Muscle of arm (tissue), 12 donors: Measurements from ENCODE around the gene MCC. TPM values are rescaled to one million over a fixed set of nuclear protein-coding genes. Genes with fewer than 3 reads are reported as not detected.

ENCODE experiments used
- DNase-seq: peaks from one replicate; pipeline ENCODE4 v3.0.0-alpha.2; 2013
- polyA plus RNA-seq, 12 donors: library from polyadenylated mRNA; unstranded; fragments of 120-200 nt; gene quantifications; one replicate each; pipeline ENCODE4 v1.2.1, GENCODE V29; 2013; ENCODE audit not compliant: insufficient read length in 12 of 12

The MCC gene
- polyA plus RNA-seq, 12 donors = 13.8 to 23.3 (median 19.2) TPM; not detected in 1

- peak; percentile 31 for DNase-seq
Measured at GRCh38 chr5:113371721-113372196, 116.5 kb downstream of the MCC start.

DNA sequence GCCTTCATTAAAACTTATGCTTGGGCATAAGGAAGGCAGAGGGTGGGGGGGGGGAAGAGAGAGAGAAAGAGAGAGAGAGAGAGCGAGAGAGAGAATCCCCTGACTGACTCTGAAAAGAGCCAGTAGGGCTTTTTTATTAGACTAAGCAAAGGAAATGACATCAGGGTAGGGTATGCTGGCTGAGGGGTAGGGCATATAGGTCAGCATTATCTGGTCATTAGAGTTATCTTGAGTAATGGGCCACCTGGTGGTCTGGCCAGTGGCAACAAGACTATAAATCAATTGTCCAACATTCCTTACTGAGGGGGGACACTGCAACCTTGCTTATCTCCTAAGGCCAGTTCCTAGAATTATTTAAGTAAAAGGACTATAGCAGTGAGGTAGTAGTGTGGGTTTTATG lies 120.7 kb downstream of the MCC start:
- no peak for DNase-seq

DNA sequence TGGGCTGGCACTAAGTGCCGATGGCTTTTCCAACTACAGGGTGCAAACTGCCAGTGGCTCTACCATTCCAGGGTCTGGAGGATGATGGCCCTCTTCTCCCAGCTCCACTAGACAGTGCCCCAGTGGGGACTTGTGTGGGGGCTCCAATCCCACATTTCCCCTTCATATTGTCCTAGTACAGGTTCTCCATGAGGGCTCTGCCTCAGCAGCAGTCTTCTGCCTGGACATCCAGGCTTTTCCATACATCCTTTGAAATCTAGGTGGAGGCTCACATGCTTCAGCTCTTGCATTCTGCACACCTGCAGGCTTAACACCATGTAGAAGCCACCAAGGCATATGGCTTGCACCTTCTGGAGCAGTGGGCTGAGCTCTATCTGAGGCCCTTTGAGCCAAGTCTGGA lies 123.8 kb downstream of the MCC start:
- no peak for DNase-seq

- DNase-seq = no peak
Measured at GRCh38 chr5:113361701-113362100, 126.6 kb downstream of the MCC start.

GRCh38 chr5:113359419-113359818 lies 128.8 kb downstream of the MCC start:
- DNase-seq = no peak

DNA sequence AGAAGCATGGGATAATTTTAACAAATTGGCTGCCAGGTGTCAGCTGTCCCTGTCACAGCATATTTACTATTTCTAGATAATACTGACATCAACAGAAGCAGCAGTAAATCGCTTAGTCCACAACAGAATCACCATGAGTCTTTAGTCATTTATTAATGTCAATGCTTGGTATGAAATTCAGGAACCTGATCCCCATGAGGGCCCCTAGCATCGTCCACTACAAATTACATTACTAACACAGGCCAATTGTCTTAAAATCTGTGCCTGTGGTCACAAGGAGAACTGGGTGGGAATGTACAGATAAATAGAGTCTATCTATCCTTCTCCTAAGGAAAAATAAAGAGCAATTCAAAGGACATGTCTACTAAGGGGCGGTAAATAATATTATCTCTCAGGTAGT lies 129.6 kb downstream of the MCC start:
- DNase-seq = no peak

- DNase-seq = no peak
Measured at GRCh38 chr5:113357696-113358476, 130.4 kb downstream of the MCC start.

GRCh38 chr5:113356487-113356886 lies 131.8 kb downstream of the MCC start:
- no peak for DNase-seq

DNA sequence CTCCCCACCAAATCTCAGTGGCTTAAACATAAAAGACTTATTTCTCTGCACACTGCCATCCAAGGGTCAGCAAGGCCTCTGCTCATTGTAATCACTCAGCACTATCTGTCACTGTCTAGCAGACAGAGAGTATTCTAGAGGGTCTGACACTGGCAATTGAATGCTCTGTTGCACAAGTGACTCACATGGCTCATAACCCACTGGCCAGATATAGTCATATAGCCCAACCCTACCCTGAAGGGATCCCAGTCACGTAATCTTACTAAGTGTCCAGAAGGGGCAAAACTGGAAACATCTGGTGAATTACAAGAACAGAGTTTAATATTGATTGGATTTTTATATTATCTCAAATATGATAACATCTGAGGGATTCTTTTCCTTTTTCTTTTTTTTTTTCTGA lies 134.2 kb downstream of the MCC start:
- no peak for DNase-seq

DNA sequence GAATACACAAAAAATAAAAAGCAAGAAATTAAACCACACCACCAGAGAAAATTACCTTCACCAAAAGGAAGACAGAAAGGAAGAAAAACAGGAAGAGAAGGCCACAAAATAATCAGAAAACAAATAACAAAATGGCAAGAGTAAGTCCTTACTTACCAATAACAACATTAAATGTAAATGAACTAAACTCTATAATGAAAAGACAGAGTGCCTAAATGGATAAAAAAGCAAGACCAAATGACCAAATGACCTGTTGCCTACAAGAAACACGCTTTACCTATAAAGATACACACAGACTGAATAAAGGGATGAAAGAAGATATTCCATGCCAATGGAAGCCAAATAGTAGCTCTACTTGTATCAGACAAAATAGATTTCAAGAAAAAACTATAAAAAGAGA lies 140.7 kb downstream of the MCC start:
- DNase-seq = no peak

GRCh38 chr5:113344973-113345940 lies 143.0 kb downstream of the MCC start:
- DNase-seq = no peak

GRCh38 chr5:113343343-113343742 lies 144.9 kb downstream of the MCC start:
- DNase-seq = no peak

DNA sequence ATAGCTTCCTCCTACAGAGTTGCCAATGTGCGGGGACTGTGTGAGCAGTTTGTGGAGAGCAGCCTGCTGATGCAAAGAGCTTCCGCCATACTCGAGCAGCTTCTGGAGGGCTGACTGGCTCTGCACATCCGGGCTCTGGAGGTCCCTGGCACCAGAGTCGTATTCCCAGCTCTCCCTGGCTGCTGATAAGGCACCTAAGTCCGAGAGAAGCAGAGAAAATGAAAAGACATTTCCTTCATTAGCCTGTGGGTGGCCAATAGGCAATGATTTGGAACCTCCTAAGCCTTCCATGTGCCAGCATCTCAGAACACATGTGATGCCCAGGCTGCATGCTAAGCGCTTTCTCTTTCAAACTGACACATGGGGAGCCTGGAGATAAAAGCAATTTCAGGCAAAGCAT lies 147.7 kb downstream of the MCC start:
- no peak for DNase-seq

DNA sequence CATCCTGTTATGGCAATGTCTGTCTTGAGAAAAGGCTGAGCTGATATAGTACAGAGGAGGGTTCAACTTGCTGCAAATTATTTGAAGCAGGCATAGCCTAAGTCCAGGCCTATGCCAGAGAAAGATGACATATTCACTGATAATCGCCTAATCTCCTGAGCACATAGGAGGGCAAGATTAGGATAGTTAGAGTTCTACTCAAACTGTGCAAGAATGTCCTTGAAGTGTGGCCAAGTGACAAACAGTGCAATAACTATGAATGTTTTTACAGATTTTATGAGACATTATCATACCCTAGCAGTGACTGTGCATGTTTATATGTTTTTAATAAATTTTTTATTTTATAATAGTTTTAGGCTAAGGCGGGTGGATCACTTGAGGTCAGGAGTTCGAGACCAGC lies 149.6 kb downstream of the MCC start:
- DNase-seq = no peak

DNA sequence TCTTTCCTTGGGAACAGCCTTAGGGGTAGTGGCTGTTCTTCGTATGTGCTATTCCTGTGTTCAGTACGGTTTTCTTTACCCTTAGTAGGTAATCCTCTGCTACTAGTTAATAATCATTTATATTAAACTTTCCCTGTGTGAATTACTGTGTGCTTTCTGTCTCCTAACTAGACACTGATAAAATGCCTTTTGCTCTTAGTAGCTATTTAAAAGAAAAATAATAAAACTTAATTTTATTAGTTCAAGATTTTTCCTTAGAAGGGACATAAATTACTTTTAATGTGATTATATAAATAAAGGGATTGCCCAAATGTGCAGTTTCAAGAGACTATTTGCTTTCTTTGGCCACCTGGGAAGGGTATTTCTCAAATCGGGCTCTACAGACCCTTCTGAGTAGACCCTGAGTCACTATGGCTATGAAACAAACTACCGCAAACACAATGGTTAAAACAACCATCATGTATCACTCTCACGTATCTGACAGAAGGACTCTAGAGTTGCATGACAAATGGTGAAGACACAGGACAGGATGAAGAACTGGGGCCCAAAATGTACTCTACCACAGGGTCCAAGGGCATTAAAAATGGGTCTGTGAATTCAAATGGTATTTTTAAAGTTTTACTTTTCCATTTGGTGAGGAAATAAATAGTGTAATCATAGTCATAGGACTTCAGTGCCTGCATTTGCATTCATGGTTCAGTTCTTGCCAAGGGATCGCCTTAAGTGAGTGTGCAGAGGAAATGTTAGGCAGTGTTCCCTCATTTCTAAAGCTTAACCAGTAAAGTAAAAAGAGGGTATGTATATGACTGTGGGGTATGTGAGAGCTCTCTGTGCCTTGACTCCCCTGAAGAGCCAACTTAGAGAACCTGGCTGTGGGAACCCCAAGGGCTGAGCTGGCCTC lies 150.5 kb downstream of the MCC start:
- DNase-seq = no peak

DNA sequence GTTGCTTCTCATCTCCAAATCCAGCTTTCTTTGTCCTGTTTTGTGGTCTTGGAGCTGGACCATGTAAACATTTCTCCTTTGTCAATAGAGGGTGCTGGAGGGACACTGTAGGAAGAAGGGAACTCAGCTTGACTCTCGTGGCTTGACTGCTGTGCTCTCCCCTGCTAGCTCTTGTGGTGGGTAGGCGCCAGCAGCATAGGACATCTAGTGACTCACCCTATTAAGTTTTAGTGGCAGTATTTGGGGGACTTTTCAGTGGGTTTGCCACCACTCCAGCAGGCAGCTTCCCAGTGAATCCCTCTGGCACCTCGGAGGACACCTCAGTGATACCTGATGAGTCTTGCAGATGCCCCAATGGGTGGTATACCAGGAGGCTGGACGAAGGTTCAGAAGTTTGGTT lies 151.3 kb downstream of the MCC start:
- DNase-seq = peak; percentile 29

DNA sequence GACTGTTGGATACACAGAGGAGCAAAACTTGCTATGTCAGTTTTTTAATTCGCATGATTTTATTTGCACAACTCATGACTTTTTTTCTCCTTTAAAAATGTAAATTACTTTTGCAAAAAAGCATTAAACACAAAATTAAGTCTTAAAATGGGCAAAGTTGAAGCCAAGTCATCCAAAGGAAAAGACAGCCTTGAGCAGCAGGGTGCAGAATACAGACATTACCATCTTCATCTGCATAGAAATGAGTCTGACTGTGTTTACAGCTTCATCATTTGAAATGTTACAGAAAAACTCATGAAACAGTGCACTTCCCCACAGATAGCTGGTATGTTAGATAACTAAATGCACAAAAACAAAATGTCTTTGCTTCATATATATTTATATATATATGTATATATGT lies 154.8 kb downstream of the MCC start:
- no peak for DNase-seq

DNA sequence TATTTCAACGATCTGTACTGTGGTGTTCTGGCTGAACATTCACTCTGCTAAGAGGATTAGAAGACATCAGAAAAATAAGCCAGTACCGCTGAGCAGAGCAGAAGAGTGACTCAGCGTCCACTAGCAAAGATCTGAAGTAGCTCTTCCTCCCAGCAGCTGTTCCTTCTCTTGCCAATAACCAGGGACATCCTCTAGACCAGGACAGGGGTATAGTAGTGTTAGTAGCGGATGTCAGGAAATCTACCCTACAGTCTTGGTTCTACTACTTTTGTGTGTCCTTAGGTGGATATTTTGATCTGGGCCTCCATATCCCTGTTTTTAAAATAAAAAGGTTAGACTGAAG lies 157.1 kb downstream of the MCC start:
- no peak for DNase-seq

DNA sequence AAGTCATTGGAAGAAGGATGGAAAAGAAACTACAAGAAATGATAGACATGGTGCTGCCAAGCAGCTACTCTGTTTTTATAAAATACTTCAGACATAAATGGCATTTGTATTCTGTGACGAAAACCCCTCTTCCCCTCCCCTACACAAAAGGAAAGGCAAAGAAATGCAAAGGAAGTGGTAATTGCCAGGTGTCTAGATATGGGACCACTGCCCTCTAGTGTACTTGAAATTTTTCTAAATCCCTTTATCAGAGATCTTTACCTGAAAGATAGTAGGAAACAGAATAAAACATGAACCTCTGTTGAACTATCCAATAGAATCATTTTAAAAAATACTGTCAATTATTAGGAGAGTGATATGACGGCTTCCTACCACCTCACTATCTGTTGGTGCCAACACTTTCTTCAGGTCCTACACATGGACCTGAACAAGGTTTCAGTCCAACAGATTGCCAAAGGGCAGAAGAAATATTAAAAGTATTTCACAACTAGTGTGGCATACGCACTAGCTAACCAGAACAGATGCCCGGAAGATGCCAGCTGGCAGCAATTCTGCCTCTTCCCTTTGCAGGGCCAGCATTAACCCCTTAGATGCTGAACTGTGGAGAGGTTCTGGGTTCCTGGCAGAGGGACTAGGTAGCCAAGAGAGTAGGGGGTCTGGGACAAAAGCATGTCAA lies 157.6 kb downstream of the MCC start:
- DNase-seq = peak; percentile 52

GRCh38 chr5:113329981-113330380 lies 158.3 kb downstream of the MCC start:
- DNase-seq = no peak

GRCh38 chr5:113325054-113325453 lies 163.2 kb downstream of the MCC start:
- no peak for DNase-seq
